Right lobe of liver (tissue), 6 donors: ENCODE results near the gene CFHR5. TPM values are rescaled to one million over a fixed set of nuclear protein-coding genes. Genes with fewer than 3 reads are reported as not detected.

Experiments used
- ATAC-seq, 4 donors: fragments of 200-7000 bp; cut with Tn5 transposase; one replicate each; pipeline ENCODE4 v1.9.1; 2020; ENCODE audit warnings: mild to moderate bottlenecking in 4 of 4, moderate library complexity in 4 of 4
- DNase-seq, 3 donors: peaks; one replicate each; pipeline ENCODE4 v3.0.0-alpha.2; 2020
- H3K27ac ChIP-seq, 3 donors: fragments of 200-600 bp; one replicate each; pipeline ENCODE4 v1.8.0; 2022
- H3K27me3 ChIP-seq, 2 donors: fragments of 200-600 bp; one replicate each; pipeline ENCODE4 v1.8.0; 2022
- H3K36me3 ChIP-seq, 4 donors: fragments of 200-600 bp; sonication (generic) in 1 of 4; one replicate each; pipeline versions ENCODE4 v1.5.1 to v1.8.0; 2017 to 2022; ENCODE audit warnings: control low read depth in 1 of 4
- H3K4me1 ChIP-seq, 4 donors: fragments of 200-600 bp; sonication (generic) in 1 of 4; one replicate each; pipeline versions ENCODE4 v1.5.1 to v1.8.0; 2017 to 2022; ENCODE audit warnings: control low read depth in 1 of 4
- H3K4me3 ChIP-seq, 3 donors: fragments of 200-600 bp; one replicate each; pipeline ENCODE4 v1.8.0; 2022
- H3K9me3 ChIP-seq, 4 donors: fragments of 200-600 bp; sonication (generic) in 1 of 4; one replicate each; pipeline versions ENCODE4 v1.5.1 to v1.8.0; 2017 to 2022; ENCODE audit warnings: control low read depth in 1 of 4
- CTCF ChIP-seq, 4 donors: fragments of 200-600 bp in 3 of 4; fragments of 450-650 bp in 1 of 4; IDR thresholded peaks; one replicate each; pipeline versions ENCODE4 v1.5.1 to v1.8.0; 2016 to 2022; ENCODE audit warnings: antibody characterized with exemption in 4 of 4, mild to moderate bottlenecking in 2 of 4
- POLR2A ChIP-seq: fragments of 450-650 bp; IDR thresholded peaks from one replicate; pipeline ENCODE4 v1.6.1; 2017; ENCODE audit warnings: antibody characterized with exemption, mild to moderate bottlenecking
- WGBS: methylation state at CpG from one replicate; pipeline ENCODE4 v1.1.6; 2018; ENCODE audit warnings: low coverage, low lambda C conversion rate; ENCODE audit not compliant: insufficient coverage; ENCODE audit errors: missing lambda C conversion rate; 5-methylcytosine and 5-hydroxymethylcytosine counted together
- intact Hi-C, 2 donors: fragments of 100-400 bp; cut with DNase I; formaldehyde crosslinking; loops; one replicate each; pipeline versions ENCODE4 v1.11.2 to v1.14.1; 2022
- small RNA-seq, 2 experiments: library from RNA; depleted of rRNA; stranded (forward); fragments of <200 nt; gene quantifications; one replicate each; pipeline ENCODE3, GENCODE V24; 2016
- total RNA-seq, 6 experiments: library from RNA; depleted of rRNA in 2 of 6; stranded (reverse); fragments of >200 nt in 2 of 6; fragmentation: NEBNext Ultra II Directional in 3 of 6; extraction: Animal tissue kit (Norgen Biotek cat#: 25700) in 3 of 6; gene quantifications; one replicate each; pipeline versions ENCODE4 v1.1.0 to v1.2.4, GENCODE V29; 2016 to 2023
- donor health status: DM: no; HTN: yes; CAD: no.
- donor health status: DM: no; HTN: no; CAD: no.
- donor health status: DM: no; HTN: no; CAD: no.
- donor health status: DM: no; HTN: yes; CAD: no.
- donor health status: DM: no; HTN: yes; CAD: no.

Gene CFHR5
- total RNA-seq, 6 experiments from 2014 or later, result 22.2 to 198 (median 69.0) TPM

DNA sequence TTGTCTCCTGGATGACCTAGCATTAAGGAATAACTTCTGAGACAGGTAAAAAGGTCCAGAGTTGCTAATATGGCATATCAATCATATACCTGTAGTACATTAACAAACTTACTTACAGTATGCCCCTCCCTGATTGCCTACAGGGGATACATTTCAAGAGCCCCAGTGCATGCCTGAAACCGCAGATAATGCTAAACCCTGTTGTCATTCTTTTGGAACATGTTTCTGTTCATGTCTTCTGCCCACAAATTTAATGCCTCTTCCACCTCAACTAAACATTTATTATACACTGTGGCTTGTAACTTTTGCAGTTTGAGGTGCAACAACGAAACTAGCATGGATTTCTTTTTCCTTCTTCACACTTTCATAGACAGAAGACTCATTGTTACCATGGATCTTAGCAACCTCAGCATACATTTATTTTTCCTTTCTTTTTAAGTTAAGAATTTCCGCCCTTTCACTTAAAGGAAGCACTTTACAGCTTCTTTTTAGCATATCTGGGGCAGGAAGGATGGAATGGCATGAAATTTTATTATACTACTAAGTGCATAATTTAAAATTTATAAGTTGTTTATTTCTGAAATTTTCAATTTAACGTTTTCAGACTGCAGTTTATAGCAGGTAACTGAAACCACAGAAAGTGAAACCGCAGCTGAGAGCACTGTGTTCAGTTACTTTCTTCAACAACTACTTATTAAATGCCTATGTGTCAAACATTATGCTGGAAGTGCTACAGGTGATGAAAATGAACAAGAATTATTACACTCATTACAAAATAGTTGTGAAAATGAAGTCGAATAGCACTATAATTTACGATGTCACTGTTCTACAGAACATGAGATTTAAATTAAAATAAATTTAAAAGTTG is 64.4 kb downstream of the CFHR5 start:
- H3K4me1 ChIP-seq, result no peaks in the 10 kb centered on the region
- TF ChIP-seq POLR2A (no peak), CTCF (IDR thresholded peaks at IDR 0.05) (no peak)
- no peak for ATAC-seq
- no peaks in the 10 kb centered on the region for H3K9me3 ChIP-seq
- H3K4me3 ChIP-seq, result no peak overlapping the region
- WGBS, result 73% methylated on average over 7 of the region's 7 CpGs
- intact Hi-C loops, result no loop called here
- no peak for DNase-seq
- no peak overlapping the region for H3K27ac ChIP-seq
- H3K36me3 ChIP-seq, result peaks cover 0 to 13% (median 5%) of the 10 kb centered on the region in 4 donors
- H3K27me3 ChIP-seq, result no peaks in the 10 kb centered on the region

- H3K27ac ChIP-seq, result no peak overlapping the region
- intact Hi-C loops, result no loop called here
- 84% methylated on average over 3 of the region's 4 CpGs for WGBS
- H3K27me3 ChIP-seq, result no peaks in the 10 kb centered on the region
- no peak for TF ChIP-seq POLR2A
- TF ChIP-seq CTCF (IDR thresholded peaks at IDR 0.05), result no peak
- peaks cover 0 to 13% (median 5%) of the 10 kb centered on the region in 4 donors for H3K36me3 ChIP-seq
- no peaks in the 10 kb centered on the region for H3K4me1 ChIP-seq
- no peak overlapping the region for H3K4me3 ChIP-seq
- ATAC-seq (peak in 1 of 4 donors; percentile 67), DNase-seq (no peak)
- no peaks in the 10 kb centered on the region for H3K9me3 ChIP-seq
Observed at GRCh38 chr1:197042676-197043341, 65.5 kb downstream of the CFHR5 start.

GRCh38 chr1:197049100-197049499 is 71.7 kb downstream of the CFHR5 start:
- no peak for ATAC-seq
- H3K27me3 ChIP-seq, result no peaks in the 10 kb centered on the region
- H3K4me3 ChIP-seq, result no peak overlapping the region
- H3K4me1 ChIP-seq, result no peaks in the 10 kb centered on the region
- peaks cover 0 to 24% (median 0%) of the 10 kb centered on the region in 4 donors for H3K36me3 ChIP-seq
- H3K27ac ChIP-seq, result no peak overlapping the region
- no peak for TF ChIP-seq CTCF (IDR thresholded peaks at IDR 0.05)
- peaks cover 0 to 3% (median 0%) of the 10 kb centered on the region in 4 donors for H3K9me3 ChIP-seq
- no peak for DNase-seq
- intact Hi-C loops, result no loop called here

Small RNAs within 50 kb of the gene (small RNA-seq; reads per million reads assigned to genes)
- 0 reads per million in 2 experiments for gene AL139418.1

Other genes starting within 250 kb of the CFHR5 start
- gene CFHR3, start 202.7 kb upstream of the CFHR5 start, total RNA-seq, result 100 to 1,000 TPM; 105 to 479 (median 372) TPM
- gene CFHR1, start 157.8 kb upstream of the CFHR5 start, total RNA-seq, result 1,000 to 10,000 TPM in 2 of 6 experiments, 100 to 1,000 TPM in 4; 490 to 1,248 (median 629) TPM
- gene CFHR4, start 89.5 kb upstream of the CFHR5 start, total RNA-seq, result 100 to 1,000 TPM in 1 of 6 experiments, 10 to 100 TPM in 5; 41.2 to 135 (median 60.9) TPM
- 100 to 1,000 TPM; 242 to 674 (median 382) TPM for gene CFHR2, start 33.8 kb upstream of the CFHR5 start, total RNA-seq
- 100 to 1,000 TPM in 2 of 6 experiments, 10 to 100 TPM in 4; 20.2 to 143 (median 45.3) TPM for gene F13B, start 89.7 kb downstream of the CFHR5 start, total RNA-seq
- gene ASPM, start 169.1 kb downstream of the CFHR5 start, total RNA-seq, result 1 to 10 TPM in 3 of 6 experiments, under 1 TPM in 3; 0.20 to 4.3 (median 1.1) TPM
- gene ZBTB41, start 223.7 kb downstream of the CFHR5 start, total RNA-seq, result 1 to 10 TPM; 4.3 to 5.9 (median 4.9) TPM